HepG2 (cell line): ENCODE data around the gene PDIA2. TPM values are rescaled to one million over a fixed set of nuclear protein-coding genes. Genes with fewer than 3 reads are reported as not detected.
A peak's percentile ranks its signal among the peaks of the same experiment; 100 is the strongest.

Source experiments
- ATAC-seq: fragments of 200-7000 bp; cut with Tn5 transposase; 3 replicates; pipeline ENCODE4 v1.9.1; 2020; ENCODE audit warnings: mild to moderate bottlenecking, moderate library complexity
- BruUV-seq: library from RNA; stranded (reverse); fragments of 400-500 nt; replicated peaks from 2 replicates; lab custom pipeline; 2021; lab: Mats Ljungman, UMichigan
- CTCF ChIA-PET: fragments of 300-600 bp; formaldehyde crosslinking; extraction: SDS; loops from one replicate; lab custom pipeline; 2021; ENCODE audit warnings: low total read pairs, inconsistent platforms, low intra/inter-chr PET ratio; lab: Yijun Ruan, JAX
- POLR2A ChIA-PET: fragments of 350-600 bp; sonication (Branson Sonifier 250); formaldehyde crosslinking; loops from one replicate; lab custom pipeline; 2020; ENCODE audit warnings: antibody characterized with exemption, inconsistent platforms; lab: Yijun Ruan, JAX
- DNase-seq: peaks from one replicate; pipeline ENCODE4 v3.0.0-alpha.2; 2015; ENCODE audit warnings: low spot score
- FAIRE-seq: peaks from 3 replicates; lab custom pipeline; 2011; peaks lifted over from hg19 to GRCh38; lab: Jason Lieb, UNC
- H2AFZ ChIP-seq: one replicate; pipeline ENCODE4 v1.6.1; 2011; ENCODE audit warnings: low read length, inconsistent platforms
- H3K27ac ChIP-seq: fragments of 300-600 bp; 3 replicates; pipeline ENCODE4 v1.8.0; 2011; ENCODE audit warnings: mixed run types, mild to moderate bottlenecking, mixed read lengths, low read length, inconsistent platforms; ENCODE audit not compliant: insufficient read depth; ENCODE audit errors: extremely low read length
- H3K27me3 ChIP-seq, 2 experiments: fragments of 200-600 bp in 1 of 2; 2 replicates in 1 of 2; 3 replicates in 1 of 2; pipeline versions ENCODE4 v1.6.0 to v1.8.0; 2011; ENCODE audit warnings: low read length in 2 of 2, mild to moderate bottlenecking in 2 of 2, moderate library complexity in 2 of 2, inconsistent platforms in 1 of 2; ENCODE audit not compliant: insufficient read depth in 2 of 2, control insufficient read depth in 1 of 2
- H3K36me3 ChIP-seq, 2 experiments: fragments of 200-600 bp in 1 of 2; replicated peaks in 1 of 2; 2 replicates in 1 of 2; 3 replicates in 1 of 2; pipeline versions ENCODE4 v1.5.1 to v1.8.0; 2011; ENCODE audit warnings: low read length in 2 of 2, inconsistent platforms in 1 of 2; ENCODE audit not compliant: insufficient read depth in 2 of 2, control insufficient read depth in 1 of 2
- H3K4me1 ChIP-seq: 2 replicates; pipeline ENCODE4 v1.5.1; 2012; ENCODE audit warnings: low read length, inconsistent platforms; ENCODE audit not compliant: insufficient read depth
- H3K4me2 ChIP-seq: 2 replicates; pipeline ENCODE4 v1.6.0; 2011; ENCODE audit warnings: low read depth, low read length, inconsistent platforms
- H3K4me3 ChIP-seq, 3 experiments: fragments of 200-600 bp in 1 of 3; sonication (generic), shearing (Covaris generic) in 1 of 3; replicated peaks in 1 of 3; 2 replicates each; pipeline ENCODE4 v1.5.1; 2011 to 2016; ENCODE audit warnings: low read length in 3 of 3, inconsistent platforms in 2 of 3, low read depth in 2 of 3, mild to moderate bottlenecking in 2 of 3, control low read depth in 1 of 3, mixed read lengths in 1 of 3; ENCODE audit not compliant: insufficient read depth in 1 of 3
- H3K79me2 ChIP-seq: one replicate; pipeline ENCODE4 v1.6.1; 2011; ENCODE audit warnings: low read length, inconsistent platforms; ENCODE audit not compliant: insufficient read depth
- H3K9ac ChIP-seq: 2 replicates; pipeline ENCODE4 v1.6.0; 2011; ENCODE audit warnings: mild to moderate bottlenecking, low read depth, low read length, inconsistent platforms; ENCODE audit not compliant: insufficient read depth
- H3K9me3 ChIP-seq: 2 replicates; pipeline ENCODE4 v1.5.1; 2012; ENCODE audit warnings: mild to moderate bottlenecking, low read length
- H4K20me1 ChIP-seq: 2 replicates; pipeline ENCODE4 v1.6.0; 2011; ENCODE audit warnings: inconsistent platforms, mild to moderate bottlenecking, low read length, moderate library complexity; ENCODE audit not compliant: insufficient read depth
- NR2F6 ChIP-seq, 2 experiments: IDR thresholded peaks; 2 replicates each; pipeline ENCODE4 v1.6.1; 2016; ENCODE audit warnings: antibody characterized with exemption in 1 of 2, mild to moderate bottlenecking in 1 of 2
- TAF1 ChIP-seq: sonication (generic); formaldehyde crosslinking; IDR thresholded peaks from 2 replicates; pipeline ENCODE4 v1.4.0; 2020; ENCODE audit warnings: missing genetic modification reagents
- ZNF24 ChIP-seq: fragments of 450-650 bp; IDR thresholded peaks from 2 replicates; pipeline ENCODE4 v1.6.1; 2017; ENCODE audit warnings: antibody characterized with exemption, mild to moderate bottlenecking
- ZNF367 ChIP-seq: sonication (generic); formaldehyde crosslinking; IDR thresholded peaks from 2 replicates; pipeline ENCODE4 v1.4.0; 2020; ENCODE audit warnings: missing genetic modification reagents, borderline replicate concordance
- ZNF546 ChIP-seq: sonication (generic); formaldehyde crosslinking; conservative IDR thresholded peaks from 2 replicates; pipeline ENCODE4 v1.8.1; 2023; ENCODE audit warnings: mild to moderate bottlenecking, missing genetic modification reagents
- WGBS: methylation state at CpG from one replicate; pipeline ENCODE4 v1.1.6; 2017; ENCODE audit warnings: low lambda C conversion rate; 5-methylcytosine and 5-hydroxymethylcytosine counted together
- in situ Hi-C: cut with HindIII; loops from 2 replicates; pipeline ENCODE4 v1.10.0; 2017; ENCODE audit warnings: low pct_unique_long_range_greater_than_20kb; ENCODE audit not compliant: extremely low pct_ligation_motif_present
- intact Hi-C: fragments of 100-400 bp; cut with micrococcal nuclease; formaldehyde crosslinking; loops from one replicate; pipeline ENCODE4 v1.10.0; 2022; ENCODE audit not compliant: unreplicated experiment
- polyA plus RNA-seq, 8 experiments: library from polyadenylated mRNA; depleted of rRNA in 3 of 8; stranded (reverse) in 7 of 8; unstranded in 1 of 8; fragments of >200 nt; fragmentation: Illumina TruSeq in 4 of 8; extraction: Trizol in 4 of 8; gene quantifications; 2 replicates each; pipeline versions ENCODE4 v1.2.1 to v1.2.3, GENCODE V29; 2011 to 2016; ENCODE audit warnings: low read depth in 4 of 8, missing spikeins in 1 of 8, mixed read lengths in 1 of 8; ENCODE audit not compliant: insufficient read depth in 1 of 8
- total RNA-seq, 5 experiments: library from RNA; depleted of rRNA; stranded (reverse); fragments of >200 nt; fragmentation: Illumina TruSeq; extraction: Trizol; gene quantifications; 2 replicates each; pipeline ENCODE4 v1.2.3, GENCODE V29; 2016; ENCODE audit warnings: low read depth in 1 of 5
- TF ChIP-seq, protein P1 (sequence below): IDR thresholded peaks from 2 replicates; pipeline ENCODE4 v1.6.1; 2016; ENCODE audit warnings: low read depth, borderline replicate concordance
- TF ChIP-seq, protein P2 (sequence below): sonication (generic); formaldehyde crosslinking; IDR thresholded peaks from one replicate; pipeline ENCODE4 v1.5.1; 2020; ENCODE audit warnings: mild to moderate bottlenecking, missing genetic modification reagents; ENCODE audit errors: not compliant biosample characterization

PDIA2 gene
- total and polyA plus RNA-seq, 2 of the 13 experiments (the other 11 are each of a cell fraction or from before 2014, with no cell fraction given) = 0.35 to 1.9 TPM

DNA sequence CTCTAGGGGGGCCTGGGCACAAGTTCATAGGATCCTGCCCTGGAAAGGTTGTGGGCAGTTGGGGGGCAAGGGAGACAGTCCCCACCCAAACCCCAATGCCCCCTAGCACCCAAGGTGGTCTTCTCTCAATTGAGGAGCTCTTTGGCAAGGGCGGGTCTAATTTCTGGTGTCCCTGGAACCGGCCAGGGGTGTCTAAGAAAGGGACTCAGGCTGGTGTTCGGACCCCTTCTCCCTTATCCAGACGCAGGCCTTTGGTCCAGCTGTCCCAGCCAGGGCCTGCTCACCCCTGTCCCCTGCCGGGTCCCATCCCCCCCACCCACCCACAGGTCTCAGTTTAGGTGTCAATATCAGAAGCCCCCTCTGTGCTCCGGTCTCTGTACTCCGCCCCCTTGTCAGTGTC, 3.4 kb upstream of the PDIA2 start:
- Histone ChIP-seq H3K4me3 (peak overlapping the region in 1 of 3 experiments; percentile 46; a peak in 1 of 6 replicates), H3K4me1 (peaks cover 20% of the 10 kb centered on the region), H3K36me3 (no peaks in the 10 kb centered on the region), H3K9ac (no peak overlapping the region), H3K27ac (no peak overlapping the region), H3K27me3 (peaks cover 9 to 59% of the 10 kb centered on the region in 2 experiments), H4K20me1 (no peaks in the 10 kb centered on the region), H3K9me3 (no peaks in the 10 kb centered on the region), H3K4me2 (no peak overlapping the region), H2AFZ (no peak overlapping the region), H3K79me2 (no peaks in the 10 kb centered on the region)
- ChIA-PET POLR2A (interaction anchor here (2.3 kb wide), 1 partner anchor 44 kb away, joined by 7 read pairs; the partner anchor contains the start of gene FAM234A), CTCF (no interaction called here)
- whole genome bisulfite sequencing = 56% methylated on average over 7 of the region's 7 CpGs
- TF ChIP-seq, protein P1, sequence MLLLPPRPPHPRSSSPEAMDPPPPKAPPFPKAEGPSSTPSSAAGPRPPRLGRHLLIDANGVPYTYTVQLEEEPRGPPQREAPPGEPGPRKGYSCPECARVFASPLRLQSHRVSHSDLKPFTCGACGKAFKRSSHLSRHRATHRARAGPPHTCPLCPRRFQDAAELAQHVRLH (CRISPR knock-in tag) = no peak
- TF ChIP-seq ZNF546 (CRISPR knock-in tag) (no peak), NR2F6 (IDR thresholded peaks at IDR 0.05) (no peak), NR2F6 (CRISPR knock-in tag; IDR thresholded peaks at IDR 0.05) (no peak), ZNF24 (no peak), TAF1 (CRISPR knock-in tag) (no peak), ZNF367 (CRISPR knock-in tag) (no peak)
- TF ChIP-seq, protein P2, sequence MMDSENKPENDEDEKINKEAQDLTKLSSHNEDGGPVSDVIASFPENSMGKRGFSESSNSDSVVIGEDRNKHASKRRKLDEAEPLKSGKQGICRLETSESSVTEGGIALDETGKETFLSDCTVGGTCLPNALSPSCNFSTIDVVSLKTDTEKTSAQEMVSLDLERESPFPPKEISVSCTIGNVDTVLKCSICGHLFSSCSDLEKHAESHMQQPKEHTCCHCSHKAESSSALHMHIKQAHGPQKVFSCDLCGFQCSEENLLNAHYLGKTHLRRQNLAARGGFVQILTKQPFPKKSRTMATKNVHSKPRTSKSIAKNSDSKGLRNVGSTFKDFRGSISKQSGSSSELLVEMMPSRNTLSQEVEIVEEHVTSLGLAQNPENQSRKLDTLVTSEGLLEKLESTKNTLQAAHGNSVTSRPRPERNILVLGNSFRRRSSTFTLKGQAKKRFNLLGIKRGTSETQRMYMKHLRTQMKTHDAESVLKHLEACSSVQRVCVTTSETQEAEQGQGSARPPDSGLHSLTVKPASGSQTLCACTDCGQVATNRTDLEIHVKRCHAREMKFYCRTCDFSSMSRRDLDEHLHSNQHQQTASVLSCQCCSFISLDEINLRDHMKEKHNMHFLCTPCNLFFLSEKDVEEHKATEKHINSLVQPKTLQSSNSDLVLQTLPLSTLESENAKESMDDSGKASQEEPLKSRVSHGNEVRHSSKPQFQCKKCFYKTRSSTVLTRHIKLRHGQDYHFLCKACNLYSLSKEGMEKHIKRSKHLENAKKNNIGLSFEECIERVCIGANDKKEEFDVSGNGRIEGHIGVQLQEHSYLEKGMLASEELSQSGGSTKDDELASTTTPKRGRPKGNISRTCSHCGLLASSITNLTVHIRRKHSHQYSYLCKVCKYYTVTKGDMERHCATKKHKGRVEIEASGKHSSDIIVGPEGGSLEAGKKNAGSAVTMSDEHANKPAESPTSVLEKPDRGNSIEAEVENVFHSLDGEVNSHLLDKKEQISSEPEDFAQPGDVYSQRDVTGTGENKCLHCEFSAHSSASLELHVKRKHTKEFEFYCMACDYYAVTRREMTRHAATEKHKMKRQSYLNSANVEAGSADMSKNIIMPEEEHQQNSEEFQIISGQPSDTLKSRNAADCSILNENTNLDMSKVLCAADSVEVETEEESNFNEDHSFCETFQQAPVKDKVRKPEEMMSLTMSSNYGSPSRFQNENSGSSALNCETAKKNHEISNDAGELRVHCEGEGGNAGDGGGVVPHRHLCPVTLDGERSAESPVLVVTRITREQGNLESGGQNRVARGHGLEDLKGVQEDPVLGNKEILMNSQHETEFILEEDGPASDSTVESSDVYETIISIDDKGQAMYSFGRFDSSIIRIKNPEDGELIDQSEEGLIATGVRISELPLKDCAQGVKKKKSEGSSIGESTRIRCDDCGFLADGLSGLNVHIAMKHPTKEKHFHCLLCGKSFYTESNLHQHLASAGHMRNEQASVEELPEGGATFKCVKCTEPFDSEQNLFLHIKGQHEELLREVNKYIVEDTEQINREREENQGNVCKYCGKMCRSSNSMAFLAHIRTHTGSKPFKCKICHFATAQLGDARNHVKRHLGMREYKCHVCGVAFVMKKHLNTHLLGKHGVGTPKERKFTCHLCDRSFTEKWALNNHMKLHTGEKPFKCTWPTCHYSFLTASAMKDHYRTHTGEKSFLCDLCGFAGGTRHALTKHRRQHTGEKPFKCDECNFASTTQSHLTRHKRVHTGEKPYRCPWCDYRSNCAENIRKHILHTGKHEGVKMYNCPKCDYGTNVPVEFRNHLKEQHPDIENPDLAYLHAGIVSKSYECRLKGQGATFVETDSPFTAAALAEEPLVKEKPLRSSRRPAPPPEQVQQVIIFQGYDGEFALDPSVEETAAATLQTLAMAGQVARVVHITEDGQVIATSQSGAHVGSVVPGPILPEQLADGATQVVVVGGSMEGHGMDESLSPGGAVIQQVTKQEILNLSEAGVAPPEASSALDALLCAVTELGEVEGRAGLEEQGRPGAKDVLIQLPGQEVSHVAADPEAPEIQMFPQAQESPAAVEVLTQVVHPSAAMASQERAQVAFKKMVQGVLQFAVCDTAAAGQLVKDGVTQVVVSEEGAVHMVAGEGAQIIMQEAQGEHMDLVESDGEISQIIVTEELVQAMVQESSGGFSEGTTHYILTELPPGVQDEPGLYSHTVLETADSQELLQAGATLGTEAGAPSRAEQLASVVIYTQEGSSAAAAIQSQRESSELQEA (CRISPR knock-in tag) = no peak
- ATAC-seq (no peak), FAIRE-seq (no peak), DNase-seq (no peak)
- no TSS peak for BruUV-seq
- intact Hi-C loops (no loop called here), in situ Hi-C loops (no loop called here)
